GM12875 (cell line): Measurements from ENCODE around the gene NF1.

Experiments
- H3K4me3 ChIP-seq: one replicate; pipeline ENCODE4 v1.5.1; 2011; ENCODE audit warnings: low read depth, low read length, control low read depth
- TF ChIP-seq, protein P1 (sequence below): IDR thresholded peaks from 2 replicates; pipeline ENCODE4 v1.5.1; 2011; ENCODE audit warnings: low read depth, mild to moderate bottlenecking, control low read depth, inconsistent platforms, low read length, moderate library complexity, borderline replicate concordance; ENCODE audit not compliant: insufficient read depth

NF1 gene

DNA sequence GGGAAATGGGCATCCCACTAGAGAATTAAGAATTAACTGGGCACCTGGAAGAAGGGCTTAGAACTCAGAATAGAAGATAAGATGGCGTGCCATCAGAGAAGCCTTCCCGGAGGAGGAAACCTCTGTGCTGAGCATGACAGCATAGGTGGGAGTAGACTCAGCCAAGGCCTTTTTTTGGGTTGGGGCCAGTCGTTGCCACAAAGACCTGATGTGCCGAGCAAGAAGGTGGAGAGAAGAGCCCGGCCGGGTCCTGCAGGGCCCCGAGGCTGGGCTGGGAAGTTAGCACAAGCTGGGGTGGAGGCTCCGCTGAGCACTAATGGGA, 295.6 kb downstream of the NF1 start:
- H3K4me3 ChIP-seq, result no peak overlapping the region

DNA sequence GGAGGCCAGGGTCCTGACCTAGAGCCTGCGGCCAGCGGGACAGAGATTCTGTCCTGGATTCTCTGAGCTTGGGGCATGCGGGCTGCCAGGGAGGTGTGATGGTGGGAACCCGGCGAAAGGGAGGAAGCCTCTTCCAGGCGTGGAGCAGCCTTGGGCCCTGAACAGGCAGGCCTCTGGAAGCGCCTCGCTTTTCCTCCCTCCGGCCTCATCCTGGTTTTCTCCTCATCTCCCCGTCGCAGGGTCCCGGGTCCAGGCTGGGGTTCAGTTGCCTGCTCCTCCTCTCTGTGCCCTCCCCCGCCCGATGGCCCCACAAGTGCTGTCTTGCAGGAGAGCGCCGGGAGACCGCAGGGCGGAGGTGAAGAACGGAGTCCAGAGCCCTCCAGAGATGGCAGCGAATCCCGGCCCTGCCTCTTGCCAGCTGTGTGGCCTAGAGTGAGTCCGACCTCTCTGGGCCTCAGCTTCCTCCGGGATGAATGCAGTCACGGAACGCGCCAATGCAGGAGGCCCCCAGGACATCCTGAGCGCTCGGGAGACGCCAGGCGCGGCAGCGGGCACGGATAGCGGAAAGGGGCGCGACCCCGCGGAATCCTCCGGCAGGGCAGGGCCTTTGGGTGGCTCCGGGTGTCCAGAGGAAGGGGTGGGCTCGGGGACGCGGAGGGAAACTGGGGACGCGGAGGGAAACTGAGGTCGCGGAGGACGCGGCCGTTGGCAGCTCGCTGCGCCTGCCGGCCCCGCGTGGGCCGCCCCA, 296.1 kb downstream of the NF1 start:
- H3K4me3 ChIP-seq, result no peak overlapping the region
- TF ChIP-seq, protein P1, sequence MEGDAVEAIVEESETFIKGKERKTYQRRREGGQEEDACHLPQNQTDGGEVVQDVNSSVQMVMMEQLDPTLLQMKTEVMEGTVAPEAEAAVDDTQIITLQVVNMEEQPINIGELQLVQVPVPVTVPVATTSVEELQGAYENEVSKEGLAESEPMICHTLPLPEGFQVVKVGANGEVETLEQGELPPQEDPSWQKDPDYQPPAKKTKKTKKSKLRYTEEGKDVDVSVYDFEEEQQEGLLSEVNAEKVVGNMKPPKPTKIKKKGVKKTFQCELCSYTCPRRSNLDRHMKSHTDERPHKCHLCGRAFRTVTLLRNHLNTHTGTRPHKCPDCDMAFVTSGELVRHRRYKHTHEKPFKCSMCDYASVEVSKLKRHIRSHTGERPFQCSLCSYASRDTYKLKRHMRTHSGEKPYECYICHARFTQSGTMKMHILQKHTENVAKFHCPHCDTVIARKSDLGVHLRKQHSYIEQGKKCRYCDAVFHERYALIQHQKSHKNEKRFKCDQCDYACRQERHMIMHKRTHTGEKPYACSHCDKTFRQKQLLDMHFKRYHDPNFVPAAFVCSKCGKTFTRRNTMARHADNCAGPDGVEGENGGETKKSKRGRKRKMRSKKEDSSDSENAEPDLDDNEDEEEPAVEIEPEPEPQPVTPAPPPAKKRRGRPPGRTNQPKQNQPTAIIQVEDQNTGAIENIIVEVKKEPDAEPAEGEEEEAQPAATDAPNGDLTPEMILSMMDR, result no peak

More for the DNA sequence above, 295.6 kb downstream of the NF1 start:
- TF ChIP-seq, protein P1, result no peak

DNA sequence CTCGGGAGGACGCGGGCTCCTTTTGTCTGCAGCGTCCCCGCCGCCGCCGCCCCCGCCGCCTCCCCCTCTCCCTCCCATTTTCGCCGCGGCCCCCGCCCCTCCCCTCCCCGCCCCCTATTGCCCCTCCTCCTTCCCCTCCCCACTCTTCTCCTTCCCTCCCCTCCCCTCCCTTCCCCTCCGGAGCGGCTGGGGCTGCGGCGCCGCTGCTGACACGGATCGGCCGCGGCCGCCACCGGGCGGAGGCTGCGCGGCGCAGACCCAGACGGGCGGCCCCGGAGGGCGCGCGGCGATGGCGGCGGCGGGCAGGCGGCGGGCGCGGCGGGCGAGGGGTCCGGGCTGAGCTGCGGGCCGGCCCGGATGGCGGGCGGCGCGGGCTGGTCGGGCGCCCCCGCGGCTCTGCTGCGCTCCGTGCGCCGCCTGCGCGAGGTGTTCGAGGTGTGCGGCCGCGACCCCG, 296.7 kb downstream of the NF1 start, which contains the start of gene RAB11FIP4:
RAB11FIP4 (plus strand) TSS at position 180 of the 454 bp plus-strand sequence; CDS start at position 358, 178 bp downstream.
- no peak within 1 kb of the TSS for H3K4me3 ChIP-seq
- TF ChIP-seq, protein P1, result no peak

DNA sequence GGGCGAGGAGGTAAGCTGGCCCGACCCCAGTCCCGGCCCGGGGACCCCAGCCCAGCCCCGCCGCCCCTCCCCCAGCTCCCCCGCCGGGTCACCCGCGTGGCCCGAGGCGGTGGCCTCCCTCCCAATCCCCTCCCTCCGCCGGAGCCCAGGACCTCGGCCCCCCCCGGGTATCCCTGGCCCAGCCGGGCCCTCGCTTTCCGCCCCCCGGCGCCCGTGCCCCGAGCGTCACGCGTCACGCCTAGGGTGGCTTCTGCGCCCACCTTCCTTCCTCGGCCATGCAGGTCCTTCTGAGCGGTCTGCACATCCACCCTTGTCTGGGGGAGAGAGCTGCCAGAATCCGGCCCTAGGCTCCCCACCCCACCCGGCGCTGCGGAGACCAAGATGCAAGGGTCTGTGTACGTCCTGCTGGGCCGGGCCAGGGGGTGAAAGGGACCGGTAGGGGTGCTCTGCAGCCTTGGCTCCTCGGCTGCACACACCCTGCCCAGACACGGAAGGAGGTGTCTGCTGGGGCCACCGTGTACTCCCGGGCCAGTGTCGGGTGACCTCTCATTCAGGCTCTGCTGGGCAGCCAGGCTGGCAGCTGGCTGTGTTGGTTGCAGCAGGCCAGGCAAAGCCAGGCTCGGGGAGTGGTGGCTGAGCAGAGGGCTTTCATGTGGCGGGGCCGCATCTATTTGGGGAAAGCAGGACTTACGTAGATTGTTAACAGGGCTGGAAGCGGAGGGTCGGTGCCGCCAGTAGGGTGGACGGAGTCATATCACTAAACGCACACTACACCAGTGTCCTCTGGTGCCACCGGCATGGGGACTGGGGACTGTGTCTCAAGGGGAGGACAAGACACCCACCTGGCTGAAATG, 297.5 kb downstream of the NF1 start:
- TF ChIP-seq, protein P1, result no peak
- H3K4me3 ChIP-seq, result no peak overlapping the region

DNA sequence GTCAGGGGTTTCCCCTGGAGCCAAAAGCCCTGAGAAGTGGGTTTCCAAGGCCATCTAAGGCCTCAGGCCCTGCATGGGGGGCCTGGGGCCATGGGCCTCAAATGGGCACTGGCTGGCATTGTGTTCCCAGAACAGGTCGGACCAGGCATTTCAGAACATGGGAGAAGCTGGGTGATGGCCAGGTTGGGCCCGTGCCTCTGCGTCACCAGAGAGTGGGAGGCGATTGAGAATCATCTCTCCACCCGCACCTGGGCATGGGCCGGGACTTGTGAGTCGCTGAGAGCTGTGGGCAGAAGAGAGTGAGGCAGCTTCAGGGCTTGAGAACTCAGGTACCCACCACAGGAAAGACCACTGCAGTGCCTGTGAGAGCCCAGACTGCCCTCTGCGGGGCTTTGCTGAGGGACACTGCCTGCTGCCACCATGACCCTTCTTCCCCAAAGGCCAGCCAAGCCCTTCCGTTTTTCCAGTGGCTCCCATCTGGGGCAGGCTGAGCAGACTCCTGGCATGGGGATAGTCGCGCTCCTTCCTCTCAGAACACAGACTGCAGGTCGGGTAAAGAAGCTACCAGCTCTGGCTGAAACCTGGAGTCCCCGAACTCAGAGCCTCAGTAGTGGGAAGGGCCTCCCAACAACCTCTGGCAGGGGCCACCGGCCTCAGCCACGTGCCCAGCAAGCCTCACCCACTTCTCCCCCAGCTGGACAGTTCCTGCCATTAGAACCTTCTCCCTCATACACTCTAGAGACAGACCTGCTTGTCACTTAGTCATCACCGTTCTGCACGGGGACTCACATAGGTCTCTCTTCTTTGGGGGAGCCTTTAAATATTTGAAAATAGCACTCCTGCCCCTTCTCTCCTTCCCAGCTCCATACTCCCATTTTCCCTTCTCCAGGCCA, 298.3 kb downstream of the NF1 start:
- TF ChIP-seq, protein P1, result no peak
- no peak overlapping the region for H3K4me3 ChIP-seq

DNA sequence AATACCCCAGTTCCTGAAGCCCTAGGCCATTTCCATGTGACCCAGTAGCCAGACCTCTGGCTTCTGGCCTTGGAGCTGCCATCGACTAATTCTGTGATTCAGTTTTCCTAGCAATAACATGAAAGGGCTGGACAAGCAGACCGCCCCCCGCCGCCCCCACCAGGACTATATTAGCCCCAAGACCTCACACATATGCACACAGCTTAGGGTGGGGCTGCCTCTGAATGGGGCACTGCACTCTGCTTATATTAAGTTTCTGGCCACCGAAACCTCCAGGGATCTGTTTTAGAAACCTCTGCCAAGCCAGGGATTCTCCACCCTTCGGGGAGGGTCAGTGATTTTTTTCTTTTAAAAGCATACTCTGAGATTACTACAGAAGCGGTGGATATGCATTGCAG, 299.0 kb downstream of the NF1 start:
- TF ChIP-seq, protein P1, result no peak
- H3K4me3 ChIP-seq, result no peak overlapping the region
